Stimulated activated CD4-positive, alpha-beta T cell treated with anti-CD3 and anti-CD28 coated beads, Interleukin-1b, Interleukin-23, amount 100 ng/mL, for 24 hours (primary cell): ENCODE measurements around the gene CAMK2G.

Experiments
- DNase-seq, 4 experiments: peaks; one replicate each; pipeline ENCODE4 v3.0.0-alpha.2; 2020; ENCODE audit warnings: low read depth in 4 of 4, low spot score in 1 of 4

Gene CAMK2G

GRCh38 chr10:73884017-73884416 is 9.7 kb upstream of the CAMK2G start:
- no peak for DNase-seq

- no peak for DNase-seq
Observed at GRCh38 chr10:73881221-73881919, 7.0 kb upstream of the CAMK2G start.

- DNase-seq: peak; percentile 84 to 89 (median 88)
Observed at GRCh38 chr10:73879296-73880173, 5.2 kb upstream of the CAMK2G start.

DNA sequence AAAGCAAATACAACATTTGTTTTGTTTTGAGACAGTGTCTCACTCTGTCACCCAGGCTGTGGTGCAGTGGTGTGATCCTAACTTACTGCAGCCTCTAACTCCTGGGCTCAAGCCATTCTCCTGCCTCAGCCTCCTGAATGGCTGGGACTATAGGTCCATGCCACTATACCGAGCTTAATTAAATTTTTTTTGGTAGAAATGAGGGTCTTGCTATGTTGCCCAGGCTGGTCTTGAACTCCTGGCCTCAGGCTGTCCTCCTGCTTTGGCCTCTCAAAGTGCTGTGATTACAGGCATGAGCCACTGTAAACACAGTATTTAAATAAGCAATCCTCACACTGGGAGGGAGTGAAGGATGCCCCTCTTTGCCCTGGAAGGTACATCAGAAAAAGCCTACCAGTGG is 4.0 kb upstream of the CAMK2G start:
- DNase-seq: no peak

GRCh38 chr10:73877533-73878160 is 3.3 kb upstream of the CAMK2G start:
- no peak for DNase-seq

- no peak for DNase-seq
Observed at GRCh38 chr10:73876971-73877370, 2.6 kb upstream of the CAMK2G start.

- no peak for DNase-seq
Observed at GRCh38 chr10:73876566-73876965, 2.2 kb upstream of the CAMK2G start.

- no peak for DNase-seq
Observed at GRCh38 chr10:73876157-73876556, 1.8 kb upstream of the CAMK2G start.

DNA sequence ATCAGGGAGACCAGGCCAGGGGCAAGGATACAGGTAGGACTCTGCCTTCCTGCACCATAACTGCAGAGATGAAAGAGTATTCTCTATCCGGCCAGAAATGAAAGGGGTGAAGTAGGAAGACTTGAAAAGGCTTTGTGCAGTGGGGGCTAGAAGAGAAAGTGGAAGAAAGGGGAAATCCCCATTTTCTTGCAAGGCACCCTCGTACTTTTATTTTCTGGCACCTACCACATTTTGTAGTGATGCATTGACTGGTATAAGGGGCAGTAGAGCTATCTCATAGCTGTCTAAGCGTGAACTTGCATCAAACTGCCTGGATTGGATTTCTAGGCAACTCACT is 752 bp upstream of the CAMK2G start:
- no peak for DNase-seq

DNA sequence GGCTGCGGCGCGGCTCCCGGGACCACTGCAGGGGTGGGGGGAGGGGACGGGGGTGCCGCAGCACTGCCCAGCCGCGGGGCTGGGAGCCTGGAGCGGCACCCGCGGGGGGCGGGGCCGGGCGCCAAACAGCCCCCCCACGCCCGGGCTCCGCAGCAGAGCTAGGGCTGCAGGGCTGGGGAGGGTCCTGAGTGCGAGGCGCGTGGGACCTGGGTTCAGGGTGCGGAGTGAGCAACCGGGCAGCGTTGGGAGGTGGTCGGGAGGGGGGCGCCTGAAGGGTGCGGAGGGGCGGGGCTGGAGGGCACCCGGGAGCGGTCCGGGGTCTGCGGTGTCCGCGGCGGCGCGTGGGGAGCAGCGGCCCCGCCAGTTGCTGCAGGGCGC is 528 bp downstream of the CAMK2G start:
- no peak for DNase-seq

DNA sequence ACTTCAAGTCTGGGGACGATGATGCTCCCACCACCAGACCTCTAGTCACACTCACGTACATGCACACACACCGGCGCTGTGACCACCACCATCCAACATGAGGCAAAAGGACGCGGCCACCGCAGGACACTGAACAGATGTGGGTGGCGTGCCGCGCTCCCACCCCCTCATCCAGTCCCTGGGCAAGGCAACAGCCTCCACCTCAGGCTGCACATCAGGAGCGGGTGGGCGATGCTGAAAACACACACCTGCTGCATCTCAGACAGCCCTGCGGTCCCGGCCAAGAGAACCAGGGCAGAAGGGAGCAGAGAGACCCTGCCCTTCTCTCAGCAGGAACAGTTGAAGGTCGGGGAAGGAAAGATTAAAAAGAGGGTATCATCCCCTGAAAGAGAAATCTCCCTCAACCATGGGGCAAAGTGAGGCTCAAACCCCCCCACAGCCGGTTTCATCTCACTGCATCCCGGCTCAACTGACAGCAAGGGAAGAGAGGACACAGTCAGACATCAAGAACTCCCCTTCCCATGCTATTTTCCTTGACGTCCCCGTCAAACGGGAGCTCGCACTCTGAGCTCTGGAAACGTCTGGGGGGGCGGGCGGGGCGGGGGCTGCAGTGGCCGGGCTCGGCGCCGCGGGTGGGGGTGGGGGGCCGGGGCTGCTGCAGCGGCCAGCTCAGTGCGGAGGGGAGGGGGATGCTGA is 1.1 kb downstream of the CAMK2G start:
- no peak for DNase-seq

- no peak for DNase-seq
Observed at GRCh38 chr10:73872190-73872710, 2.1 kb downstream of the CAMK2G start.

- DNase-seq: no peak
Observed at GRCh38 chr10:73871295-73872189, 2.8 kb downstream of the CAMK2G start.

- DNase-seq: no peak
Observed at GRCh38 chr10:73868655-73869195, 5.6 kb downstream of the CAMK2G start.

DNA sequence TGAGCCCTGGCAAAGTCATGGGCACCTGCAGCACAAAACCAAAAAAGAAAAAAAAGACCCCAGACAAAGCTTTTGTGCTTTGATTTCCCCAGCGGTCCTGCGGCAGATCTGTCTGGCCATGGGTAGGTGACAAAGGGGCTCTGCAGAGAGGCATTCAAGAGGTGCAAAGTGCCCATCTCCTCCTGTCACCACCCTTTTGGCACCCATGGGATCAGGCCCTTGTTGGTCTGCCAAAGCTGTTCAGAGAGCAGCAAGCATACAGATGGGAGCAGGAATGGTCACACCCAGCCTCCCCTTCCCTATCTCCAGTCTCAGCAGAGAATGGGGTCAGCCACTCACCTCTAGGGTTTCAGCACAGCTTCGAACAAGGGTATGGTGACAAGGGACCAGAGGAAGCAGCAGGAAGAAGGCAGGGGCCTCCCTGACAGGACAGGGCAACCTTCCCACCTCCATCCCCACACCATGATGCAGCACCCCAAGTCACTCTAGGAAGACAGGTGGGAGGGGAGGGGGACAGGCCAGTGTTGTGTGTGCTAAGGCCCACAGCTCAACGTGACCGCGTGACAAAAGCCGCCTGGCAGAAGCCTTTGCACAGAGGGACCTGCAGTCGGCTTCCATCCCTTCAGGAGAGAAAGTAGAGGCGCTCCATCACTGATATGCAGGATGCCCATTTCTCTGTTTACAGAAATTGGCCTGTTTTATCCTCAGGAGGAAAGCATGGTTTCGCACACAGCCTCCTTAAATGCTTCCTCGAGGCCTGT is 6.3 kb downstream of the CAMK2G start:
- DNase-seq: no peak

GRCh38 chr10:73867126-73867807 is 7.1 kb downstream of the CAMK2G start:
- DNase-seq: no peak

DNA sequence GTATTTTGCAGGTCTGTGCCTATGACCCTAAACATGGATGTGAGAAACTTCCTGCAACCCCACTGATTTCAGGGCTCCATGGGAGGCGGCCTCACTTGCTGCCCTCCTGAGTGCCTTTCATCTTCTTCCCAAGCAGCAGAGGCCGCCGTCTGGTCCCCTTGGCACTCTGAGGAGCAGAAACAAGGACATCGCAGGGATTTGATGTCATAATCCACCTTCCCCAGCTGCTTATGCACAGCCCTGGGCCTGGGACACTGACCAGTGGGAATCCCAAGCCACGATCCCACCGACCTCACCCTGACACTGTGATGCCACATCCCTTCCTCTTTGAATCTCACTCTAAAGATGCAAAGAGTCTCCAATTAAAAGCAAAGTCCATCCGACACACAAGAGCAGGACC is 7.7 kb downstream of the CAMK2G start:
- DNase-seq: no peak
